Peyer's patch (tissue), 4 donors: ENCODE results near the gene SEM1.

Experiments
- CTCF ChIP-seq, 6 experiments: fragments of 450-650 bp in 4 of 6; fragments of 200-600 bp in 2 of 6; sonication (generic) in 1 of 6; IDR thresholded peaks; one replicate each; pipeline ENCODE4 v1.5.1; 2017 to 2019; ENCODE audit warnings: antibody characterized with exemption in 6 of 6, mild to moderate bottlenecking in 3 of 6, moderate library complexity in 1 of 6
- POLR2A ChIP-seq, 2 donors: fragments of 450-650 bp; IDR thresholded peaks; one replicate each; pipeline ENCODE4 v1.5.1; 2017; ENCODE audit warnings: antibody characterized with exemption in 2 of 2, mild to moderate bottlenecking in 2 of 2, moderate library complexity in 2 of 2

- TF ChIP-seq CTCF (IDR thresholded peaks at IDR 0.05) = no peak
- no peak for TF ChIP-seq POLR2A (IDR thresholded peaks at IDR 0.05)
Observed at GRCh38 chr7:96738705-96739104, 29.1 kb upstream of the SEM1 start.
